Liver (tissue), 9 donors: ENCODE measurements around the gene DAPK2. TPM values are rescaled to one million over a fixed set of nuclear protein-coding genes. Genes with fewer than 3 reads are reported as not detected.
A peak's percentile ranks its signal among the peaks of the same experiment; 100 is the strongest.

Experiments
- DNase-seq: peaks from one replicate; pipeline ENCODE4 v3.0.0-alpha.2; 2017; ENCODE audit warnings: low spot score
- H3K27ac ChIP-seq, 2 donors: one replicate each; pipeline ENCODE4 v1.7.0; 2013; ENCODE audit warnings: inconsistent platforms in 2 of 2, low read length in 2 of 2, control low read depth in 1 of 2, low read depth in 1 of 2, mild to moderate bottlenecking in 1 of 2
- H3K27me3 ChIP-seq, 4 donors: one replicate each; pipeline versions ENCODE4 v1.6.1 to v1.7.0; 2013; ENCODE audit warnings: low read length in 3 of 4, inconsistent platforms in 1 of 4, mild to moderate bottlenecking in 1 of 4, moderate library complexity in 1 of 4; ENCODE audit not compliant: control insufficient read depth in 4 of 4, insufficient read depth in 4 of 4
- H3K36me3 ChIP-seq, 4 donors: one replicate each; pipeline versions ENCODE4 v1.6.1 to v1.7.0; 2013; ENCODE audit warnings: low read length in 3 of 4, mild to moderate bottlenecking in 3 of 4, low read depth in 1 of 4, moderate library complexity in 1 of 4; ENCODE audit not compliant: control insufficient read depth in 4 of 4, insufficient read depth in 3 of 4
- H3K4me1 ChIP-seq, 4 donors: one replicate each; pipeline versions ENCODE4 v1.6.1 to v1.7.0; 2013; ENCODE audit warnings: low read length in 3 of 4, mild to moderate bottlenecking in 3 of 4, moderate library complexity in 1 of 4; ENCODE audit not compliant: control insufficient read depth in 4 of 4, insufficient read depth in 4 of 4
- H3K4me3 ChIP-seq, 3 donors: one replicate each; pipeline versions ENCODE4 v1.6.1 to v1.7.0; 2013; ENCODE audit warnings: low read length in 3 of 3, control low read depth in 1 of 3, low read depth in 1 of 3, mild to moderate bottlenecking in 1 of 3
- H3K9ac ChIP-seq, 2 donors: one replicate each; pipeline ENCODE4 v1.7.0; 2013; ENCODE audit warnings: low read length in 2 of 2, mild to moderate bottlenecking in 2 of 2, moderate library complexity in 2 of 2, control low read depth in 1 of 2, low read depth in 1 of 2
- H3K9me3 ChIP-seq, 4 donors: one replicate each; pipeline versions ENCODE4 v1.6.1 to v1.7.0; 2013; ENCODE audit warnings: low read length in 3 of 4; ENCODE audit not compliant: control insufficient read depth in 4 of 4
- EGR1 ChIP-seq, 2 donors: IDR thresholded peaks; 2 replicates each; pipeline ENCODE4 v1.6.1; 2016 to 2018; ENCODE audit warnings: antibody characterized with exemption in 2 of 2, low read depth in 2 of 2
- FOXA1 ChIP-seq: IDR thresholded peaks from 2 replicates; pipeline ENCODE4 v1.6.1; 2016; ENCODE audit warnings: antibody characterized with exemption
- FOXA2 ChIP-seq: IDR thresholded peaks from 2 replicates; pipeline ENCODE4 v1.6.1; 2016; ENCODE audit warnings: antibody characterized with exemption
- GABPA ChIP-seq, 2 donors: IDR thresholded peaks in 1 of 2; conservative IDR thresholded peaks in 1 of 2; 2 replicates each; pipeline ENCODE4 v1.6.1; 2016; ENCODE audit warnings: antibody characterized with exemption in 2 of 2, mild to moderate bottlenecking in 1 of 2, moderate library complexity in 1 of 2
- HNF4A ChIP-seq, 2 donors: conservative IDR thresholded peaks; 2 replicates each; pipeline ENCODE4 v1.6.1; 2016; ENCODE audit warnings: antibody characterized with exemption in 2 of 2, mild to moderate bottlenecking in 2 of 2
- HNF4G ChIP-seq: IDR thresholded peaks from 2 replicates; pipeline ENCODE4 v1.6.1; 2016; ENCODE audit warnings: antibody characterized with exemption
- JUND ChIP-seq, 2 donors: IDR thresholded peaks; 2 replicates each; pipeline ENCODE4 v1.6.1; 2016; ENCODE audit warnings: antibody characterized with exemption in 2 of 2
- MAX ChIP-seq: IDR thresholded peaks from 2 replicates; pipeline ENCODE4 v1.6.1; 2016; ENCODE audit warnings: antibody characterized with exemption
- NR2F2 ChIP-seq: IDR thresholded peaks from 2 replicates; pipeline ENCODE4 v1.6.1; 2016; ENCODE audit warnings: antibody characterized with exemption
- RAD21 ChIP-seq, 2 donors: IDR thresholded peaks; 2 replicates each; pipeline ENCODE4 v1.6.1; 2016; ENCODE audit warnings: antibody characterized with exemption in 2 of 2, mild to moderate bottlenecking in 2 of 2
- REST ChIP-seq: IDR thresholded peaks from 2 replicates; pipeline ENCODE4 v1.6.1; 2016; ENCODE audit warnings: antibody characterized with exemption, mild to moderate bottlenecking
- RXRA ChIP-seq, 2 donors: IDR thresholded peaks; 2 replicates each; pipeline ENCODE4 v1.6.1; 2017 to 2018; ENCODE audit warnings: antibody characterized with exemption in 2 of 2, mild to moderate bottlenecking in 1 of 2
- SP1 ChIP-seq: IDR thresholded peaks from 2 replicates; pipeline ENCODE4 v1.6.1; 2018; ENCODE audit warnings: antibody characterized with exemption, mild to moderate bottlenecking
- TAF1 ChIP-seq: conservative IDR thresholded peaks from 2 replicates; pipeline ENCODE4 v1.6.1; 2016; ENCODE audit warnings: antibody characterized with exemption, mild to moderate bottlenecking
- YY1 ChIP-seq: IDR thresholded peaks from 2 replicates; pipeline ENCODE4 v1.6.1; 2016; ENCODE audit warnings: antibody characterized with exemption, mild to moderate bottlenecking
- ZBTB33 ChIP-seq: IDR thresholded peaks from 2 replicates; pipeline ENCODE4 v1.6.1; 2016; ENCODE audit warnings: antibody characterized with exemption
- WGBS: extraction: QIAGEN DNeasy Blood & Tissue Kit; methylation state at CpG from one replicate; pipeline ENCODE4 v1.1.7; 2013; 5-methylcytosine and 5-hydroxymethylcytosine counted together
- polyA plus RNA-seq, 2 donors: library from polyadenylated mRNA; stranded (reverse) in 1 of 2; unstranded in 1 of 2; fragments of 200-250 nt in 1 of 2; fragments of >200 nt in 1 of 2; fragmentation: Nextera tagmentation in 1 of 2; extraction: Ambion mirVana in 1 of 2; gene quantifications; one replicate each; pipeline versions ENCODE4 v1.2.1 to v1.2.3, GENCODE V29; 2013 to 2015
- total RNA-seq, 2 donors: library from RNA; depleted of rRNA; stranded (reverse); fragments of >200 nt; gene quantifications; one replicate each; pipeline ENCODE4 v1.2.3, GENCODE V29; 2014
- TF ChIP-seq, protein P1 (sequence below): fragments of 150-350 bp; IDR thresholded peaks from 2 replicates; pipeline ENCODE4 v1.5.1; 2017; ENCODE audit warnings: improper control_type of control experiment, low read depth, low read length; ENCODE audit not compliant: missing input control
- TF ChIP-seq, protein P2 (sequence below): IDR thresholded peaks from 2 replicates; pipeline ENCODE4 v1.6.1; 2016; ENCODE audit warnings: antibody characterized with exemption
- donor health status: healthy.
- donor health status: healthy.
- donor health status: healthy.
- donor health status: healthy.
- donor health status: healthy.

DAPK2 gene
- total and polyA plus RNA-seq, 4 donors = 1.0 to 3.6 (median 1.1) TPM

DNA sequence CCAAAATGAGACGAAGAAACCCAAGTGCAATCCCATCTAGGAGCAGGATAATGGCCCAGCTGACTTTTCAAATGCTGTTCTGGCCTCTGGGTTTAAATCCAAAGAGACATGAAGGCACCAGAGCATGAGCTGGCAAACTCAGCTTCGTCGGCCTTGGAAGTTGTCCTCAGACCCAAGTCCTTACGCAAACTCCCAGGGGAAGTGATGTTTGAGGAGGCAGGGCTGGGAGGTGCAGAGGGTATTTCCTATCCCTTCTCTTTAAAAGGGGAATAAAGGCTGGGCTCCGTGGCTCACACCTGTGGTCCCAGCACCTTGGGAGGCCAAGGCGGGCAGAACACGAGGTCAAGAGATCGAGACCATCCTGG lies 143.6 kb downstream of the DAPK2 start:
- no peak for DNase-seq
- no peaks in the 10 kb centered on the region for H3K36me3 ChIP-seq
- H3K9ac ChIP-seq = no peak overlapping the region
- H3K4me1 ChIP-seq = peaks cover 4 to 19% (median 11%) of the 10 kb centered on the region in 4 donors
- H3K9me3 ChIP-seq = no peaks in the 10 kb centered on the region
- 62% methylated on average over 8 of the region's 8 CpGs for WGBS
- TF ChIP-seq REST (no peak), NR2F2 (no peak), ZBTB33 (no peak), GABPA (IDR thresholded peaks at IDR 0.05 in 1 of 2, conservative IDR thresholded peaks at IDR 0.05 in 1 of 2) (peak in 1 of 2 donors; percentile 37), HNF4G (peak; percentile 67), HNF4A (conservative IDR thresholded peaks at IDR 0.05) (peak; percentile 88 to 93), JUND (IDR thresholded peaks at IDR 0.05) (no peak), RXRA (IDR thresholded peaks at IDR 0.05) (peak; percentile 53 to 61), FOXA2 (no peak), YY1 (no peak), EGR1 (IDR thresholded peaks at IDR 0.05; ENCODE audit: low read depth in 2 of 2) (no peak), RAD21 (IDR thresholded peaks at IDR 0.05) (peak in 1 of 2 donors; percentile 30), SP1 (peak; percentile 56), FOXA1 (no peak), MAX (no peak), TAF1 (no peak)
- TF ChIP-seq, protein P1, sequence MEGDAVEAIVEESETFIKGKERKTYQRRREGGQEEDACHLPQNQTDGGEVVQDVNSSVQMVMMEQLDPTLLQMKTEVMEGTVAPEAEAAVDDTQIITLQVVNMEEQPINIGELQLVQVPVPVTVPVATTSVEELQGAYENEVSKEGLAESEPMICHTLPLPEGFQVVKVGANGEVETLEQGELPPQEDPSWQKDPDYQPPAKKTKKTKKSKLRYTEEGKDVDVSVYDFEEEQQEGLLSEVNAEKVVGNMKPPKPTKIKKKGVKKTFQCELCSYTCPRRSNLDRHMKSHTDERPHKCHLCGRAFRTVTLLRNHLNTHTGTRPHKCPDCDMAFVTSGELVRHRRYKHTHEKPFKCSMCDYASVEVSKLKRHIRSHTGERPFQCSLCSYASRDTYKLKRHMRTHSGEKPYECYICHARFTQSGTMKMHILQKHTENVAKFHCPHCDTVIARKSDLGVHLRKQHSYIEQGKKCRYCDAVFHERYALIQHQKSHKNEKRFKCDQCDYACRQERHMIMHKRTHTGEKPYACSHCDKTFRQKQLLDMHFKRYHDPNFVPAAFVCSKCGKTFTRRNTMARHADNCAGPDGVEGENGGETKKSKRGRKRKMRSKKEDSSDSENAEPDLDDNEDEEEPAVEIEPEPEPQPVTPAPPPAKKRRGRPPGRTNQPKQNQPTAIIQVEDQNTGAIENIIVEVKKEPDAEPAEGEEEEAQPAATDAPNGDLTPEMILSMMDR = no peak
- TF ChIP-seq, protein P2, sequence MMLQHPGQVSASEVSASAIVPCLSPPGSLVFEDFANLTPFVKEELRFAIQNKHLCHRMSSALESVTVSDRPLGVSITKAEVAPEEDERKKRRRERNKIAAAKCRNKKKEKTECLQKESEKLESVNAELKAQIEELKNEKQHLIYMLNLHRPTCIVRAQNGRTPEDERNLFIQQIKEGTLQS = no peak
- H3K27ac ChIP-seq = no peak overlapping the region
- no peaks in the 10 kb centered on the region for H3K27me3 ChIP-seq
- no peak overlapping the region for H3K4me3 ChIP-seq
